NCI-H1105 treated with DMSO at 0.1 percent for 48 hours (cell line): Measurements from ENCODE around the gene HADH.

ENCODE experiments used
- DNase-seq: peaks from one replicate; lab custom pipeline; 2025; lab: John Stamatoyannopoulos, UW

The HADH gene

GRCh38 chr4:108058685-108059440 is 69.2 kb downstream of the HADH start:
- no peak for DNase-seq

- peak; percentile 11 for DNase-seq
Observed at GRCh38 chr4:108060164-108060563, 70.5 kb downstream of the HADH start.

- DNase-seq = no peak
Observed at GRCh38 chr4:108060686-108061321, 71.1 kb downstream of the HADH start.

GRCh38 chr4:108068442-108068841 is 78.8 kb downstream of the HADH start:
- DNase-seq = no peak

- DNase-seq = no peak
Observed at GRCh38 chr4:108070775-108071174, 81.1 kb downstream of the HADH start.

GRCh38 chr4:108072300-108072699 is 82.6 kb downstream of the HADH start:
- peak; percentile 76 for DNase-seq

- no peak for DNase-seq
Observed at GRCh38 chr4:108078024-108078733, 88.5 kb downstream of the HADH start.

- no peak for DNase-seq
Observed at GRCh38 chr4:108080747-108081146, 91.1 kb downstream of the HADH start.

- DNase-seq = no peak
Observed at GRCh38 chr4:108081256-108081655, 91.6 kb downstream of the HADH start.
